Smooth muscle cell (in vitro differentiated cells): ENCODE data around the gene DCXR. TPM values are rescaled to one million over a fixed set of nuclear protein-coding genes. Genes with fewer than 3 reads are reported as not detected.

Experiments
- DNase-seq: peaks from one replicate; lab custom pipeline; 2025; ENCODE audit not compliant: unreplicated experiment; lab: John Stamatoyannopoulos, UW
- H2AFZ ChIP-seq: fragments of 200-600 bp; sonication (generic); 2 replicates; pipeline ENCODE4 v1.6.0; 2016; ENCODE audit warnings: antibody characterized with exemption, low read depth, mild to moderate bottlenecking
- H3F3A ChIP-seq: fragments of 200-600 bp; sonication (generic); 2 replicates; pipeline ENCODE4 v1.6.0; 2017; ENCODE audit warnings: antibody characterized with exemption, low read depth
- H3K27ac ChIP-seq: fragments of 200-600 bp; sonication (generic); 2 replicates; pipeline ENCODE4 v1.5.1; 2016; ENCODE audit warnings: low read depth, mild to moderate bottlenecking
- H3K27me3 ChIP-seq: fragments of 200-600 bp; sonication (generic); 2 replicates; pipeline ENCODE4 v1.6.1; 2016; ENCODE audit warnings: low read depth, mild to moderate bottlenecking
- H3K36me3 ChIP-seq: fragments of 200-600 bp; sonication (generic); 2 replicates; pipeline ENCODE4 v1.5.1; 2016; ENCODE audit warnings: low read depth
- H3K4me1 ChIP-seq: fragments of 200-600 bp; sonication (generic); 2 replicates; pipeline ENCODE4 v1.5.1; 2016; ENCODE audit warnings: low read depth
- H3K4me2 ChIP-seq: fragments of 200-600 bp; sonication (generic); 2 replicates; pipeline ENCODE4 v1.6.0; 2016; ENCODE audit warnings: mild to moderate bottlenecking
- H3K4me3 ChIP-seq: fragments of 200-600 bp; sonication (generic); 2 replicates; pipeline ENCODE4 v1.5.1; 2016; ENCODE audit warnings: mild to moderate bottlenecking
- H3K79me2 ChIP-seq: fragments of 200-600 bp; sonication (generic); 2 replicates; pipeline ENCODE4 v1.6.0; 2016; ENCODE audit warnings: low read depth, mild to moderate bottlenecking
- H3K9ac ChIP-seq: fragments of 200-600 bp; sonication (generic); 2 replicates; pipeline ENCODE4 v1.6.0; 2016; ENCODE audit warnings: low read depth
- H3K9me3 ChIP-seq: fragments of 200-600 bp; sonication (generic); replicated peaks from 2 replicates; pipeline ENCODE4 v1.5.1; 2016; ENCODE audit warnings: low read depth
- H4K20me1 ChIP-seq: fragments of 200-600 bp; sonication (generic); 2 replicates; pipeline ENCODE4 v1.6.0; 2016; ENCODE audit warnings: low read depth
- WGBS: methylation state at CpG from one replicate; pipeline ENCODE4 v1.1.7; 2016; ENCODE audit warnings: low lambda C conversion rate; 5-methylcytosine and 5-hydroxymethylcytosine counted together
- polyA plus RNA-seq: library from polyadenylated mRNA; unstranded; fragments of >200 nt; fragmentation: Nextera tagmentation; extraction: Ambion mirVana; gene quantifications from 2 replicates; pipeline ENCODE4 v1.2.1, GENCODE V29; 2016
- total RNA-seq: library from RNA; depleted of rRNA; stranded (reverse); fragments of >200 nt; gene quantifications from 2 replicates; pipeline ENCODE4 v1.2.3, GENCODE V29; 2014
- TF ChIP-seq, protein P1 (sequence below): fragments of 200-600 bp; sonication (generic); IDR thresholded peaks from 2 replicates; pipeline ENCODE4 v1.5.1; 2017; ENCODE audit warnings: borderline replicate concordance, mild to moderate bottlenecking, antibody characterized with exemption; ENCODE audit not compliant: insufficient read depth, poor library complexity, severe bottlenecking

Gene DCXR
- total and polyA plus RNA-seq, 2 experiments from 2014 or later = 34.9 to 89.4 TPM

GRCh38 chr17:82049106-82049505 lies 11.6 kb upstream of the DCXR start:
- H3K4me2 ChIP-seq = no peak overlapping the region
- H3K9me3 ChIP-seq = no peaks in the 10 kb centered on the region
- peaks cover 7% of the 10 kb centered on the region for H4K20me1 ChIP-seq
- H3K36me3 ChIP-seq = no peaks in the 10 kb centered on the region
- peaks cover 16% of the 10 kb centered on the region for H3K4me1 ChIP-seq
- no peak for DNase-seq
- no peak overlapping the region for H3K27ac ChIP-seq
- H3K4me3 ChIP-seq = no peak overlapping the region
- H3K27me3 ChIP-seq = no peaks in the 10 kb centered on the region
- no peaks in the 10 kb centered on the region for H3F3A ChIP-seq
- WGBS = 92% methylated on average over 8 of the region's 8 CpGs
- no peak overlapping the region for H2AFZ ChIP-seq
- peaks cover 23% of the 10 kb centered on the region for H3K79me2 ChIP-seq
- H3K9ac ChIP-seq = no peak overlapping the region
- TF ChIP-seq, protein P1, sequence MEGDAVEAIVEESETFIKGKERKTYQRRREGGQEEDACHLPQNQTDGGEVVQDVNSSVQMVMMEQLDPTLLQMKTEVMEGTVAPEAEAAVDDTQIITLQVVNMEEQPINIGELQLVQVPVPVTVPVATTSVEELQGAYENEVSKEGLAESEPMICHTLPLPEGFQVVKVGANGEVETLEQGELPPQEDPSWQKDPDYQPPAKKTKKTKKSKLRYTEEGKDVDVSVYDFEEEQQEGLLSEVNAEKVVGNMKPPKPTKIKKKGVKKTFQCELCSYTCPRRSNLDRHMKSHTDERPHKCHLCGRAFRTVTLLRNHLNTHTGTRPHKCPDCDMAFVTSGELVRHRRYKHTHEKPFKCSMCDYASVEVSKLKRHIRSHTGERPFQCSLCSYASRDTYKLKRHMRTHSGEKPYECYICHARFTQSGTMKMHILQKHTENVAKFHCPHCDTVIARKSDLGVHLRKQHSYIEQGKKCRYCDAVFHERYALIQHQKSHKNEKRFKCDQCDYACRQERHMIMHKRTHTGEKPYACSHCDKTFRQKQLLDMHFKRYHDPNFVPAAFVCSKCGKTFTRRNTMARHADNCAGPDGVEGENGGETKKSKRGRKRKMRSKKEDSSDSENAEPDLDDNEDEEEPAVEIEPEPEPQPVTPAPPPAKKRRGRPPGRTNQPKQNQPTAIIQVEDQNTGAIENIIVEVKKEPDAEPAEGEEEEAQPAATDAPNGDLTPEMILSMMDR = no peak

DNA sequence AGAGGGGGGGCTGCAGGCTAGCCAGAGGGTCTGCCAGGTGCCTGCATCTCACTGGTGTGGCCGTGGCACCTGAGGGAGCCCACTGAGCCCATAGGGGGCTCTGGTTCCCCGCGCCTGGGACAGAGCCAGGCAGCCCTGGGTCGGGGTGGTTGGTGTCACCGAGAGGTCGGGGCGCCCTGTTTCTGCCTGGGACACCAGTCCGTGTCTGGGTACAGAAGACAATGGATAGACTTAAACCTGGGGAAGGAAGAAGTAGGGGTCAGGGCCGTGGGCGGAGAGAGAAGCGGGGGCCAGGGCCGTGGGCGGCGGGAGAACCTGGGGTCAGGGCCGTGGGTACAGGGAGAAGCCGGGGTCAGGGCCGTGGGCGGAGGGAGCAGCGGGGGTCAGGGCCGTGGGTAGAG lies 11.1 kb upstream of the DCXR start:
- H3K4me2 ChIP-seq = no peak overlapping the region
- H4K20me1 ChIP-seq = peaks cover 7% of the 10 kb centered on the region
- H3K4me3 ChIP-seq = no peak overlapping the region
- no peaks in the 10 kb centered on the region for H3K36me3 ChIP-seq
- H2AFZ ChIP-seq = no peak overlapping the region
- no peaks in the 10 kb centered on the region for H3F3A ChIP-seq
- H3K79me2 ChIP-seq = peaks cover 22% of the 10 kb centered on the region
- H3K27ac ChIP-seq = no peak overlapping the region
- H3K9ac ChIP-seq = no peak overlapping the region
- 98% methylated on average over 10 of the region's 20 CpGs for WGBS
- H3K4me1 ChIP-seq = peaks cover 16% of the 10 kb centered on the region
- H3K27me3 ChIP-seq = no peaks in the 10 kb centered on the region
- DNase-seq = no peak
- TF ChIP-seq, protein P1 = no peak
- H3K9me3 ChIP-seq = no peaks in the 10 kb centered on the region

GRCh38 chr17:82047914-82048570 lies 10.5 kb upstream of the DCXR start:
- Histone ChIP-seq H3K27ac (no peak overlapping the region), H4K20me1 (peaks cover 7% of the 10 kb centered on the region), H3K79me2 (peaks cover 16% of the 10 kb centered on the region), H3K36me3 (no peaks in the 10 kb centered on the region), H3K4me2 (no peak overlapping the region), H3K4me3 (no peak overlapping the region), H3F3A (no peaks in the 10 kb centered on the region), H3K9ac (no peak overlapping the region), H3K27me3 (no peaks in the 10 kb centered on the region), H3K4me1 (peaks cover 14% of the 10 kb centered on the region), H2AFZ (no peak overlapping the region), H3K9me3 (no peaks in the 10 kb centered on the region)
- TF ChIP-seq, protein P1 = no peak
- DNase-seq = no peak
- 96% methylated on average over 25 of the region's 25 CpGs for WGBS

DNA sequence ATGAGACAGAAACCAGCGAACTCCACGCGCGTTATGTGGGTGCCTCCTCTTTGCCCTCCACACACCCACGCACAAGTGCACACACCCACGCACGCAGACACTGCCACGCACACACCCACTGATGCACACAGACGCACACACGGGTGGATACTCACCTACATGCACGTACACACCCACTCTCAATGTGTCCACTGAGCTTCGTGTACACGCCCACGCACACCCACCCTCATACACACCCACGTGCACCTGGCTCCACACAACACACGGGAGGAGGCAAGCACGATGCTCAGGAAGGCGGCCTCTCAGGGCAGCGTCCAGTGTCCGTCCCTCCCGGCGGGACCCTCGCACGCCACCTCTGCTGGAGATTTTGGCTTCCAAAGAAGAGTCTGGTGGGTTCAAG lies 9.9 kb upstream of the DCXR start:
- Histone ChIP-seq H3K4me2 (no peak overlapping the region), H3K4me1 (peaks cover 7% of the 10 kb centered on the region), H3K4me3 (no peak overlapping the region), H2AFZ (no peak overlapping the region), H3F3A (no peaks in the 10 kb centered on the region), H3K9me3 (no peaks in the 10 kb centered on the region), H3K79me2 (peaks cover 10% of the 10 kb centered on the region), H3K36me3 (no peaks in the 10 kb centered on the region), H3K27ac (no peak overlapping the region), H3K9ac (no peak overlapping the region), H4K20me1 (peaks cover 2% of the 10 kb centered on the region), H3K27me3 (no peaks in the 10 kb centered on the region)
- no peak for DNase-seq
- TF ChIP-seq, protein P1 = no peak
- 96% methylated on average over 24 of the region's 24 CpGs for WGBS
